ENCODE data around the gene TICRR.

DNA sequence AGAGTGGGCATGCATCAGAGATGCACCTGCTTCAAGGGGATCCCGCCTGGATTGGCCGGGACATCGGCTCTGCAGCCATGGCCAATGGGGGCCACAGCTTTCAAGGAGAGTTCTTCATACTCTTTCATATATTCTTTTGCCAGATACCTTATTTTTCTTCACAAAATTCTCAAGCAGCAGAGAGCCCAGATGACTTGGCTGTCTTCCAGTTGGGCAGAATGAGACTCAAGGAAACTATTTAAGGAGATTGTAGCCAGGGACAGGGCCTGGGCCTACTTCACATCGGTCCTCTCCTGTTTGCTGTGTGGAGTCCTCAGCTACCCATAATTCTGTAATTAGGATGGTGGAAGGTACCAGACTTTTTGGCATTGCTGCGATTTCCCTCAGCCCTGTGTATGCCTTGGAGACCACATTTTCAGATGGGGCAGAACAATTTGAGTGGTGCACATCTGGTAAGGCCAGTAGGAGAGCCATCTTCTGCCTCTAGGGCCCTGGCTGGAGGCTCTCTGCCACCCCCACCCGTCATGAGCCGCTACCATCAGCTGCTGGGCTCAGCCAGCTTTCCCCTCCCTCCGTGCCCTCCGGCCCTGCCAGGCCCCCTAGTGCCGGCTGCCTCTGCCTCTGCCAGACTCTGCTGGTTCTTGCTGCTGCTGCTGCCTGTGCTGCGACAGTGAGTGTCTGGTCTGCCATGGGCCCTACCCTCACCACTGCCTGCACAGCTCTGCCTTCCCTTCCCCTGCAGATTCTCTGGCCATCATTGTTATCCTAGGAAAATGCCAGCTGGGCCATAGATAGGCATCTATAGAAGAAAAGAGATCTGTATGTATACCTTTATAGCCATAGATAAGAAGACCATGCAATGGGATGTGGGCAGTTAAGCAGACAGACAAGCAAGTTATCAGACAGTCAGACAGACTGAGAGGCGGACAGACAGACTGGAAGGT lies 97.2 kb downstream of the TICRR start:
- TF ChIP-seq, protein P1, sequence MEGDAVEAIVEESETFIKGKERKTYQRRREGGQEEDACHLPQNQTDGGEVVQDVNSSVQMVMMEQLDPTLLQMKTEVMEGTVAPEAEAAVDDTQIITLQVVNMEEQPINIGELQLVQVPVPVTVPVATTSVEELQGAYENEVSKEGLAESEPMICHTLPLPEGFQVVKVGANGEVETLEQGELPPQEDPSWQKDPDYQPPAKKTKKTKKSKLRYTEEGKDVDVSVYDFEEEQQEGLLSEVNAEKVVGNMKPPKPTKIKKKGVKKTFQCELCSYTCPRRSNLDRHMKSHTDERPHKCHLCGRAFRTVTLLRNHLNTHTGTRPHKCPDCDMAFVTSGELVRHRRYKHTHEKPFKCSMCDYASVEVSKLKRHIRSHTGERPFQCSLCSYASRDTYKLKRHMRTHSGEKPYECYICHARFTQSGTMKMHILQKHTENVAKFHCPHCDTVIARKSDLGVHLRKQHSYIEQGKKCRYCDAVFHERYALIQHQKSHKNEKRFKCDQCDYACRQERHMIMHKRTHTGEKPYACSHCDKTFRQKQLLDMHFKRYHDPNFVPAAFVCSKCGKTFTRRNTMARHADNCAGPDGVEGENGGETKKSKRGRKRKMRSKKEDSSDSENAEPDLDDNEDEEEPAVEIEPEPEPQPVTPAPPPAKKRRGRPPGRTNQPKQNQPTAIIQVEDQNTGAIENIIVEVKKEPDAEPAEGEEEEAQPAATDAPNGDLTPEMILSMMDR (conservative IDR thresholded peaks at IDR 0.05), result no peak
- no peak for TF ChIP-seq EZH2 (IDR thresholded peaks at IDR 0.05; ENCODE audit: low read depth)
